ENCODE data around the gene ZNF154. TPM values are rescaled to one million over a fixed set of nuclear protein-coding genes. Genes with fewer than 3 reads are reported as not detected.

ZNF154 gene
- total RNA-seq, 1 donor from 2014 or later: 26.2 TPM

GRCh38 chr19:57648331-57649003 is 60.5 kb downstream of the ZNF154 start:
- H3K27me3 Mint-ChIP-seq (ENCODE audit: low read depth): peaks cover 14% of the 10 kb centered on the region
- no peak for DNase-seq (ENCODE audit: low read depth, low spot score)
- no peak overlapping the region for H3K27ac Mint-ChIP-seq (ENCODE audit: unreplicated experiment)
- peaks cover 5% of the 10 kb centered on the region for H3K9me3 Mint-ChIP-seq
- H3K36me3 Mint-ChIP-seq (ENCODE audit: low read depth): peaks cover 20% of the 10 kb centered on the region
- TF ChIP-seq CTCF (conservative IDR thresholded peaks at IDR 0.05): no peak
- no peaks in the 10 kb centered on the region for H3K4me1 Mint-ChIP-seq
- no peak overlapping the region for H3K4me3 Mint-ChIP-seq

Other genes with a start within 250 kb of the ZNF154 start
- gene ZNF772, start 231.6 kb downstream of the ZNF154 start, total RNA-seq: 14.6 and 14.9 TPM in 2 replicates
- gene ZNF419, start 221.5 kb downstream of the ZNF154 start, total RNA-seq: 17.0 and 17.2 TPM in 2 replicates
- 8.9 and 11.3 TPM in 2 replicates for gene ZNF773, start 209.3 kb downstream of the ZNF154 start, total RNA-seq
- 10.3 and 10.6 TPM in 2 replicates for gene ZNF549, start 181.8 kb downstream of the ZNF154 start, total RNA-seq
- gene ZNF550, start 149.3 kb downstream of the ZNF154 start, total RNA-seq: 10.4 and 13.1 TPM in 2 replicates
- 8.8 and 10.1 TPM in 2 replicates for gene ZNF416, start 130.3 kb downstream of the ZNF154 start, total RNA-seq
- 27.6 and 29.1 TPM in 2 replicates for gene ZIK1, start 125.1 kb downstream of the ZNF154 start, total RNA-seq
- gene ZNF530, start 109.3 kb downstream of the ZNF154 start, total RNA-seq: 8.5 and 8.7 TPM in 2 replicates
- gene ZNF134, start 95.0 kb downstream of the ZNF154 start, total RNA-seq: 31.7 and 32.1 TPM in 2 replicates
- 22.9 and 23.4 TPM in 2 replicates for gene ZNF211, start 76.0 kb downstream of the ZNF154 start, total RNA-seq
- not detected in 2 replicates for gene ZSCAN4, start 40.3 kb downstream of the ZNF154 start, total RNA-seq
- 19.1 and 20.5 TPM in 2 replicates for gene ZNF551, start 27.2 kb downstream of the ZNF154 start, total RNA-seq
- gene ZNF671, start 18.4 kb upstream of the ZNF154 start, total RNA-seq: 11.9 and 13.5 TPM in 2 replicates
- 25.6 and 25.9 TPM in 2 replicates for gene ZNF776, start 37.6 kb upstream of the ZNF154 start, total RNA-seq
- gene ZNF586, start 60.5 kb upstream of the ZNF154 start, total RNA-seq: 19.6 and 20.1 TPM in 2 replicates
- gene ZNF552, start 105.7 kb upstream of the ZNF154 start, total RNA-seq: 7.3 and 8.8 TPM in 2 replicates
- 21.6 and 22.6 TPM in 2 replicates for gene ZNF587B, start 121.1 kb upstream of the ZNF154 start, total RNA-seq
- gene ZNF587, start 140.7 kb upstream of the ZNF154 start, total RNA-seq: 45.4 and 46.1 TPM in 2 replicates
- gene ZNF814, start 179.8 kb upstream of the ZNF154 start, total RNA-seq: 44.3 and 45.4 TPM in 2 replicates
- 22.3 and 23.3 TPM in 2 replicates for gene ZNF417, start 207.4 kb upstream of the ZNF154 start, total RNA-seq
- gene ZNF418, start 226.2 kb upstream of the ZNF154 start, total RNA-seq: 21.7 and 30.4 TPM in 2 replicates
- 11.3 and 12.6 TPM in 2 replicates for gene ZNF256, start 238.5 kb upstream of the ZNF154 start, total RNA-seq